GOT3 (cell line): ENCODE results near the gene MUC5AC.
"Not testable (repeated sequence)": the region's sequence is repeated elsewhere in the genome, so short reads cannot be mapped to it uniquely, and the experiment has no call there.

Experiments
- DNase-seq: peaks from one replicate; lab custom pipeline; 2025; ENCODE audit warnings: mixed read lengths; lab: John Stamatoyannopoulos, UW

Gene MUC5AC, protein sequence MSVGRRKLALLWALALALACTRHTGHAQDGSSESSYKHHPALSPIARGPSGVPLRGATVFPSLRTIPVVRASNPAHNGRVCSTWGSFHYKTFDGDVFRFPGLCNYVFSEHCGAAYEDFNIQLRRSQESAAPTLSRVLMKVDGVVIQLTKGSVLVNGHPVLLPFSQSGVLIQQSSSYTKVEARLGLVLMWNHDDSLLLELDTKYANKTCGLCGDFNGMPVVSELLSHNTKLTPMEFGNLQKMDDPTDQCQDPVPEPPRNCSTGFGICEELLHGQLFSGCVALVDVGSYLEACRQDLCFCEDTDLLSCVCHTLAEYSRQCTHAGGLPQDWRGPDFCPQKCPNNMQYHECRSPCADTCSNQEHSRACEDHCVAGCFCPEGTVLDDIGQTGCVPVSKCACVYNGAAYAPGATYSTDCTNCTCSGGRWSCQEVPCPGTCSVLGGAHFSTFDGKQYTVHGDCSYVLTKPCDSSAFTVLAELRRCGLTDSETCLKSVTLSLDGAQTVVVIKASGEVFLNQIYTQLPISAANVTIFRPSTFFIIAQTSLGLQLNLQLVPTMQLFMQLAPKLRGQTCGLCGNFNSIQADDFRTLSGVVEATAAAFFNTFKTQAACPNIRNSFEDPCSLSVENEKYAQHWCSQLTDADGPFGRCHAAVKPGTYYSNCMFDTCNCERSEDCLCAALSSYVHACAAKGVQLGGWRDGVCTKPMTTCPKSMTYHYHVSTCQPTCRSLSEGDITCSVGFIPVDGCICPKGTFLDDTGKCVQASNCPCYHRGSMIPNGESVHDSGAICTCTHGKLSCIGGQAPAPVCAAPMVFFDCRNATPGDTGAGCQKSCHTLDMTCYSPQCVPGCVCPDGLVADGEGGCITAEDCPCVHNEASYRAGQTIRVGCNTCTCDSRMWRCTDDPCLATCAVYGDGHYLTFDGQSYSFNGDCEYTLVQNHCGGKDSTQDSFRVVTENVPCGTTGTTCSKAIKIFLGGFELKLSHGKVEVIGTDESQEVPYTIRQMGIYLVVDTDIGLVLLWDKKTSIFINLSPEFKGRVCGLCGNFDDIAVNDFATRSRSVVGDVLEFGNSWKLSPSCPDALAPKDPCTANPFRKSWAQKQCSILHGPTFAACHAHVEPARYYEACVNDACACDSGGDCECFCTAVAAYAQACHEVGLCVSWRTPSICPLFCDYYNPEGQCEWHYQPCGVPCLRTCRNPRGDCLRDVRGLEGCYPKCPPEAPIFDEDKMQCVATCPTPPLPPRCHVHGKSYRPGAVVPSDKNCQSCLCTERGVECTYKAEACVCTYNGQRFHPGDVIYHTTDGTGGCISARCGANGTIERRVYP (N-terminal part only)

DNA sequence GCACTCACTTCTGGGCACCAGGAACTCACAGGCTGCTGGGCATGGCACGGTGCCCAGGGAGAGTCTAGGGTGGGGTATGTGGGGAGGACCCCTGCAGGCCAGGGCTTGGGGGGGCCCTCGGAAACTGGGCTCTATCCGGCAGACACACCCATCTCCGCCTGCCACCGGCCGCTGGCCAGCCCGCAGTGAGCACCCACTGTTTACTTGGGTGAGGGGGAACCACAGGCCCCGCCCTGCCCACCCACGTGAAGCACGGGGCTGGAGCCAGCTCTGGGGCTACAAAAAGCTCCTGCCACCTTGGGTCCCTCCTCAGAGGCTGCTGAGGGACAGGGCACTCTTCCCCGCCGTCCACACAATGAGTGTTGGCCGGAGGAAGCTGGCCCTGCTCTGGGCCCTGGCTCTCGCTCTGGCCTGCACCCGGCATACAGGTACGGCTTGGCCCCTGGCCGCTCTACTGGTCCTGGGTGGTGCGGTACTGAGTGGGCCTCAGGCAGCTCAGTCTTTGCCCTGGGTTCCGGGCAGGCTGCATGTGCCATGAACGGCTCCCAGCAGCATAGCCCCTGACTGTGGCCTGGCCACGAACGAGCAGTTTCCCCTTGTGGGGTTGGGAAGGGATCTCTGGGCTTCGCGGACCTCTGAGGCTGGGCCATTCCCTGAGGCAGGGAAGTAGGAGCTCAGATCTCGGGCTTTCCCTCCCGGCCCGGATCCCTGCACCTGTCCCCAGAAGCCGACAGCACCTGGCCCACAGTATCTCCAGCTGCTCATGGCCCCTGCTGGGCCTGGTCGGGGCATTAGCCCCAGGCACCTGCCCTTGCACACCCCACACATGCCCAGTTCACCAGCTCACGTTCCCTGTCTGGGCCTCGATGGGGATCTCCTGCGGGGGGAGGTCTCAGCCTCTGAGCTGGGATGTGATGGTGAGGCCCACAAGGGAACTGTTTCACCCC lies at the start of gene MUC5AC:
MUC5AC (plus strand) TSS at position 309 of the 947 bp plus-strand sequence; CDS start at position 356, 47 bp downstream.
- no peak for DNase-seq

DNA sequence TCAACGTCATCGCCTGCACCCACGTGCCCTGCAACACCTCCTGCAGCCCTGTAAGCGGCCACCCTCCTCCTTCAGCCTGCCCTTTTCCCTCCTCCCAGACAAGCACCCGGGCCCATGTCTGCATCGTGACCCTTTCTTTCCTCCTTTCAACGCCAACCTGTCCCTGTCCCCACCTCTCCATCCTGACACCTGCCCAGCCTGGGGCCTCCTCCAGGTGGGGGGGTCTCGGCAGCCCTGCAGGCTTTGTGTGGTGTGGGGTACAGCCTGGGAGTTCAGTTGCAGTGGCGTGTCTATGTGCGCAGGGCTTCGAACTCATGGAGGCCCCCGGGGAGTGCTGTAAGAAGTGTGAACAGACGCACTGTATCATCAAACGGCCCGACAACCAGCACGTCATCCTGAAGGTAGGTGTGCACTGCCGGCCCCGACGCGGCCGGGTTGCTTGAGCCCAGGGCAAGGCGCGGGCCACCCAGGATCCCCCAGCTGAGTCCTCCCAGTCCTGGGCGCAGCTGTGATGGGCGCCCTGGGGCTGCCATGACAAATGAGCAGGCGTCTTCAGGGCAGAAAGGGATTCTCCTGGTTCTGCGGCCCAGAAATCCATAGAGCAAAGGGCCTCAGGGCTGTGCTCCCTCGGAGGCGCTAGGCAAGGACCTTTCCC lies 49.4 kb upstream of the MUC5AC start:
- DNase-seq: no peak

DNA sequence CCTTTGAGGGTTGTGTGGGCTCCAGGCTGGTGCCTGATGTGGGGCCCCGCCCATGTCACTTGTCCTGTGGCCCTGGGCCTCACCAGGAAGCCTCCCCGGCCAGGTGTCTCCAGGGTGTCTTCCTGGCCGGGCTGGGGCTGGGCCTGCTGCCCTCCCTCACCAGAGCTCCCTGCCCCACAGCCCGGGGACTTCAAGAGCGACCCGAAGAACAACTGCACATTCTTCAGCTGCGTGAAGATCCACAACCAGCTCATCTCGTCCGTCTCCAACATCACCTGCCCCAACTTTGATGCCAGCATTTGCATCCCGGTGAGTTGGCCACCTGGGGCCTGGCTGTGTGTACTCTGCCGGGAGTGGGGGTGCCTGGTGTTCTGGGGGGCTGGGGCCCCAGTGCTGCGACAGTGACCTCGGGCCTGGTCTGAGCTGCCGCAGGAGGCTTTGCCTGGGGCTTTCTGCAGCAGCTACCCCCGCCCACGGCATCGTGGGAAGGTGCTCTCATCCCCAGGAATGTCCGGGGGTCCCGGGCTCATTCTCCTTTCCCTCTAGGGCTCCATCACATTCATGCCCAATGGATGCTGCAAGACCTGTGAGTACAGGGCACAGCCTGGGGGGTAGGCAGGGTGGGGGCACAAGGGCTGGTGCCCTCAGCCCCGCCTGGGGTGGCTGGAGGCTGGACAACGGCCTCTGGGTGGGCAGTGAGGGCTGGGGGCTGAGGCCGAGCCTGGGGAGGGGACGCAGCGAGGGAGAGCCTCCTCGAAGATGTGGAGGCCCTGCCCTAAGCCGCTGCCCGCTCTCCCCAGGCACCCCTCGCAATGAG lies 48.4 kb upstream of the MUC5AC start:
- no peak for DNase-seq

DNA sequence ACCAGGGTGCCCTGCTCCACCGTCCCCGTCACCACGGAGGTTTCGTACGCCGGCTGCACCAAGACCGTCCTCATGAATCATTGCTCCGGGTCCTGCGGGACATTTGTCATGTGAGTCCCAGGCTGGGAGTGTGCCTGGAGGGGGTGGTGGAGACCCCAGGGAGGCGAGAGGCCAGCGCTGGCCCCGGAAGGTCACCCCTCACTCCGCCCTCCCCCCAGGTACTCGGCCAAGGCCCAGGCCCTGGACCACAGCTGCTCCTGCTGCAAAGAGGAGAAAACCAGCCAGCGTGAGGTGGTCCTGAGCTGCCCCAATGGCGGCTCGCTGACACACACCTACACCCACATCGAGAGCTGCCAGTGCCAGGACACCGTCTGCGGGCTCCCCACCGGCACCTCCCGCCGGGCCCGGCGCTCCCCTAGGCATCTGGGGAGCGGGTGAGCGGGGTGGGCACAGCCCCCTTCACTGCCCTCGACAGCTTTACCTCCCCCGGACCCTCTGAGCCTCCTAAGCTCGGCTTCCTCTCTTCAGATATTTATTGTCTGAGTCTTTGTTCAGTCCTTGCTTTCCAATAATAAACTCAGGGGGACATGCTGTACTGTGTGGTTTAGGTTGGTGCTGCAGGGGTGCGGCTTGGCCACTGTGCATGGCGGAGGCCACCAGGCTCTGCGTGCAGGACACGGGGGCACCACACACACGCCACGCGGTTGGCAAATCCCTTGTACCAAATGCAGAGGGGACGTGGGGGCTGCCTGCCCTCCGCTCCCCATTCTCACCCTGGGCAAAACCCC lies 47.6 kb upstream of the MUC5AC start:
- no peak for DNase-seq

DNA sequence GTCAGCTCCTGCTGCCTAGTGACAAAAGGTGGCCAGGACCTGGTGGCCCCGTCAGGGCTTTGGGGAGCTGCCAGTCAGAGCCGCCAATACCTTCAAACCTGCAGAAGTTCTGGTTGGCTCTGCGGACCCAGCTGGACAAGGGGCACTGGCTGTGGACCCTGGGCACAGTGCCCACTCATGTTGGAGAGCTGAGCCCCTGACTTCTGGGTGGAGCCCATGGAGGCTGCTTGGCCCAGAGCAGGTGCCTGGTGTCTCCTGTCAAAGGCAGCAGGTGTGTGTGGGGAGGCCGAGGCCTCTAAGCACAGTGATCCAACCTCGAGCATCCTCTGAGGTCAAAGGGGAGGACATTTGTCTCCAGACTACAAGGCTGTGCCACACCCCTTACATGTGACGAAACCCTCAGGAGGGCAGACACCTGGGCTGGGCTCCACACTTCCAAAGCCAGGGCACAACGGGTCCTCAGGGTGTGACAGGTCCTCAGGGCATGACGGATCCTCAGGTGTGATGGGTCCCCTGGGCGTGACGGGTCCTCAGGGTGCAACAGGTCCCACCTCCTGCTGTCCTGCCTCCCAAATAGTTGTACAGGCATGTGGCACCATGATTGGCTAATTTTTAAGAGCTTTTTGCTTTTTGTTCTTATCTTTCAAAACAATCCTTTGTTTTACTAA lies 46.1 kb upstream of the MUC5AC start:
- DNase-seq: no peak

DNA sequence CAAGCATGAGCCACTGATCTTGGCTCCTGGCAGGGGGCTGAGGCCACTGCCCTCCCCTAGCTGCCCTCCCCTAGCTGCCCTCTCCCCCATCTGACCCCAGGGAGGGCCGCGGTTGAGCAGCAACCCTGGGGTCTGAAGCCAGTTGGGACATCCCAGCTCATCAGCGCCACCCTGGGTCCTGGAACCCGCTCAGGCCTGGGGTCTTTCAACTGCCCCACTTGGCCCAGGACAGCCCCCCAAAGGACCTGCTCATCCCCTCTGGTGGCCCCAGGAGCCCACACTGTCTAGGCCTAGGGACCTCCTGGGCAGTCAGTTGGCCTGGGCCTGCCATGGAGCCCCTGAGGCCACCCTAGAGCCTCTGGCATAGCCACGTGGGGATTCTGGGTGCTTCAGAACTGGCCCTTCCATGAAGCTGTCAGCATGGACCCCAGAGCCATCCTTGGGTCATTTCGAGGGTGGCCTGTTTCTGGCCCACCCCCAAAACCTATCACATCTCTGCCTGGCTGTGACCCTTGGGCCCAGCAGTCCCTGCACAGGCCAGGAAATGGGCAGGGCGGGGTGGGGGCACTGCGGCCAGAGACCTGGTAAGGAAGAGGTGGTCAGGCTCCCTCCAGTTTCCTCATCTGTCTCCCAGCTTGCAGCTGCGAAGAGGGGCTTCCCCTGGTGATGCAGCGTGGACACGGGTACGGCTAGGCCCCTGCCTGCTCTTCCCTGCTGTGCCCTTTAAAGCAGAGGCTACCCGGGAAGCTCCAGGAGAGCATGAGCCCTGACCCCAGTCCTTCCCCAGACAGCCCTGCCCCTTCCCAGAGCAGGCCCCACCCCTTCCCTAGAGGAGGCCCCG lies 45.2 kb upstream of the MUC5AC start:
- no peak for DNase-seq

DNA sequence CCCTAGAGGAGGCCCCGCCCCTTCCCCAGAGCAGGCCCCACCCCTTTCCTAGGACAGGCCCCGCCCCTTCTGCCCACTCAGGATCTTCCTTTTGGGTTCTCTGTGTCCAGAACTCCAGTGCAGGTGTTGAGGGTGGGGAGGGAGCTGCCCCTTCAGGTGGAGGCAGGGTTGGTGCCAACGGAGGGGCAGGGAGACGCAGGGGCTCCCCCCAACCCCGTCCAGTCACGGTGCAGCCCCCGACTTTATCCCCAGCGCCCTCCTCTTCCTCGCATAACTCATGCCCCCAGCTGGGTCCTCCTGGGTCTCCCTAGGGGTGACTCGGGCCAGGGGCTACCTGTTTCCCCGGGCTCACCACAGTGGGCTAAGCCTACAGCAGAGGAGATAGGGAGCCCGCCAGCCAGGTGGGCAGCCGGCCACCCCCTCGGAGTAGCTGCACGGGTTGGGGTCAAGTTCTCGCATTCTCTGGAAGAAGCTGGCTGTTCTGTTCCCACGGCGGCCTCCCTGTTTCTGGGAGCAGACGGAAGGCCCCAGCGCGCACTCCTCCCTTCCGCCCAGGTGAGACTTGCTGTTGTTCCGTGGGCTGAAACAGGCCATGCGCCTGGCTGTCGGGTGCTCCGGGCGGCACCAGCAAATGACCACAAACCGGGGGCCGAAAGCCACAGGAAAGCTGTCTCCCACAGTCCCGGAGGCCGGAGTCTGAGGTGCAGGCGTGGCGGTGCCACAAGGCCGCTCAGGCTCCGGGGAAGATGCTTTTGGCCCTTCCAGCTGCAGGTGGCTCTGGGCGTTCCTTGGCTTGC lies 44.1 kb upstream of the MUC5AC start:
- no peak for DNase-seq

DNA sequence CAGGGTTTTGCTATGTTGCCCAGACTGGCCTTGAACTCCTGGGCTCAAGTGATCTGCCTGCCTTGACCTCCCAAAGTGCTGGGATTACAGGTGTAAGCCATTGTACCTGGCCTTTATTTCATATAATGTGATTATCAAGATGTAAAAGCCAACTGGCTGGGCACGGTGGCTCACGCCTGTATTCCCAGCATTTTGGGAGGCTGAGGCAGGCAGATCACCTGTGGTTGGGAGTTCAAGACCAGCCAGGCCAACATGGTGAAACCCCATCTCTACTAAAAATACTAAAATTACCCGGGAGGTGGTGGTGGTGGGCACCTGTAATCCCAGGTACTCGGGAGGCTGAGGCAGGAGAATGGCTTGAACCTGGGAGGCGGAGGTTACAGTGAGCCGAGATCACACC lies 42.5 kb upstream of the MUC5AC start:
- not testable (repeated sequence) for DNase-seq

DNA sequence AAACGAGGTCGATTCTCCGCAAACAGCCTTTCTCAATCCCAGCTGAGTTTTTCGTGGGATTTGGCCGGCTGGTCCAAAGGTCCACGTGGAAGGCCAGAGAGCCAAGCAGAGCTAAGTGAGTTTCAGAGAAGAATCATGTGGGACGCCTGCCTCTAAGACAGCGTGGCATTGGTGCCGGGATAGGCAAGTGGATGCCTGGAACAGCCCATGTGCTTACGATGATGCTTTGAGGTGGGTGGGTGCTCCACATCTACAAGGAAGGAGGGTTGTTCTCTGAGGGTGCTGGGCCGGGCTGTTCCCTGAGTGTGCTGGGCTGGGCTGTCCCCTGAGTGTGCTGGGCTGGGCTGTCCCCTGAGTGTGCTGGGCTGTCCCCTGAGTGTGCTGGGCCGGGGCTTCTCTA lies 41.6 kb upstream of the MUC5AC start:
- no peak for DNase-seq

DNA sequence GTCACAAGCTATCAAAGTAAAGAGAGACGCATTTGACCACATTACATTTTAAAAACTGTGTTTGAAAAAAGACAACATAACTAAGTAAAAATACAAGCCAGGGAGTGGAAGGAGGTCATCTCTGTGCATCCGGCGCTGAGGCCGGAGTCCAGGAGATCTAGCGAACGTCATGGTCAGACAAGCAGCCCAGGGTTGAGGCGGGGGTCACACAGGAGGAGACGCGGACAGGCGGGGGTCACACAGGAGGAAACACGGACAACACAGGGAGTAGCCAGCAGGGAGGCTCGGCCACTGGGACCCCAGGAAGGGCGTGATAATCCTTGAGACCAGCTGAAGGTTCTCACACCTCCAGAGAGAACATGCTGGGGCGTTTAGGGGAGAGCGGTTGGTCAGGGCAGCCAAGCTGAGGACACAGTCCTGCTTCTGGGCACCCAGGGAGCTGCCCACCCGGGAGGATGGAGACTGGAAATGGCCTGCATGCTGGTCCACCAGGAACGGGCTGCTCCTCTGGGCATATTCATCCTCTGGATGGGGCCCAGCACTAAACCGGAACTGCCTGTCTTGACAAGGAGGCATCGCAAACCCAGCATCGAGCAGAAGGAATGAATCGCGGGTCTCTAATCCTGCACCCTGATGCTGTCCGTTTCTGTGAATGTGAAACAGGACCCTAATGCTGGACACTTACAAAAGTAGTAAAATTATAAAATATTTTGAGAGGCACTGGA lies 40.9 kb upstream of the MUC5AC start:
- DNase-seq: no peak

DNA sequence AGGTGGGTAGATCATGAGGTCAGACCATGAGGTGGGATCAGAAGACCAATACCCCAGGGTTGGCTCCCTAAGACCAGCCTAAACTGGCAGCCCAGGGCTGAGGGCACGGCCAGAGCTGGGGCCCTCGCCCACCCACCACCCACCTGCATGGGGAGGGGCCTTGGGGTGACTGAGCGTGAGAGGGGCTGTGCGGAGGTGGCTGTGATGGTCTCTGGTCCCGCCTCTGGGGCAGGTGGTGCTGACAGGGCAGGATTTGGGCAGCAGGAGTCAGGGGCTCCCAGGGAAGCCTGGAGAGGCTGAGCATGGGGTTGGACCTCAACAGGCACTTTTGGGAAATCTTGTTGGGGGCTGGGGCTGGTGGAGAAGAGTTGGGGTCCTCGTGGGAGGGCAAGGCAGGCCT lies 39.8 kb upstream of the MUC5AC start:
- DNase-seq: no peak

DNA sequence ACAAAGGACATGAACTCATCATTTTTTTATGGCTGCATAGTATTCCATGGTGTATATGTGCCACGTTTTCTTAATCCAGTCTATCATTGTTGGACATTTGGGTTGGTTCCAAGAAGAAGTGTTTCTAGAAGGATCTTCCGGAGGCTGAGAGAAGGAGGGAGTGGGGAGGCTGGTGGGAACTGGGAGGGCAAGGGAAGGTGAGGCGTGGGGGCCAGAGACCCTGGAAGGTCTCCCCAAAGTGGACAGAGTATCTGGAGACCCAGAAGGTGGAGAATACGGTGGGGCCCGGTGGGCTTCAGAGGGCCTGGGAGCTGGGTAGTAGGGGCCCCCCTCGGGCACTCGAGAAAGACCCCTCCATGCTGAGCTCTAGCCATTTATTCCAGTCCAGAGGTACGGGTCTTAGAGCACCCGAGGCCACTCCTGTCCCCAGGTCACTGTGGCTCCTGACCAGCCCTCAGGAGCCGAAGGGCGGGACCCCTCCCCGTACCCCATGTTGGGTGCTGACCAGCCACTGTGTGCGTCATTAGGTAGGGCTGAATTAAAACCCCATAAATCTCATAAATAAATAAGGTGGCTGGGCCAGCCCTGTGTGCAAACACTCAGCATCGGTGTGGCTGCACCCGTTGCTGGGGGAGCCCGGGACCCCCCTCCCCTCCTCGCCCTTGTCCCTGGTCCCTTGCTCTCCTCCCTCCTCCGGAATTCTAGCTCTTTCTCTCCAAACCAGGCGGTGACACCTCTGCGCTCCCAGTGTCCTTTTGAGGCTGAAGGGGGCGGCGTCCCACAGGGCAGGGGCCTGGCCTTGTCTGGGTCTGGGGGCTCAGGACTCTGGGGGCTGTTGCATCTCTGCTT lies 38.8 kb upstream of the MUC5AC start:
- no peak for DNase-seq

DNA sequence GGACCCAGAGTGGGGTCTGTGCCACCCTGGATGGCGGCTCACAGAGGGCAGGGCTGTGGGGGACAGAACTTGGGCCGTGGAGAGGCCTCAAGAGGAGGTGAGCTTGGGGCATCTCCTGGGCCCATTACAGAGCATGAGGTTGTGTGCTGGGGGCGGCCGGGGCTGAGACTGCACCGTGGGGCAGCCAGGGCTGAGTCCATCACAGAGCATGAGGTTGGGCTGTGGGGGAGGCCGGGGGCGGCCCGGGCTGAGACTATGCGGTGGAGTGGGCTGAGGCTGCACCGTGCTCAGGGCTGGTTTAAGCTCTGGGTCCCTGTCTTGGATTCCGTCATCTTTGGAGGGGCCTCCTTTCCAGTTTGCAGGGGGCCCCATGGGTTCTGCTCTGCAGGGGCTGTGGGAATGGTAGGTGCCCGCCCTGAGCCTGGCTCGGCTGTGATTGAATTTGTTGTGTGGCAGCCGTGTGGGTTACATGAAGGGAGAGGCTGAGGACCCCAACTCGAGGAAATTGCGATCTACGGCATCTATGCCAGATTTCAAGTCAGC lies 38.1 kb upstream of the MUC5AC start:
- DNase-seq: no peak

DNA sequence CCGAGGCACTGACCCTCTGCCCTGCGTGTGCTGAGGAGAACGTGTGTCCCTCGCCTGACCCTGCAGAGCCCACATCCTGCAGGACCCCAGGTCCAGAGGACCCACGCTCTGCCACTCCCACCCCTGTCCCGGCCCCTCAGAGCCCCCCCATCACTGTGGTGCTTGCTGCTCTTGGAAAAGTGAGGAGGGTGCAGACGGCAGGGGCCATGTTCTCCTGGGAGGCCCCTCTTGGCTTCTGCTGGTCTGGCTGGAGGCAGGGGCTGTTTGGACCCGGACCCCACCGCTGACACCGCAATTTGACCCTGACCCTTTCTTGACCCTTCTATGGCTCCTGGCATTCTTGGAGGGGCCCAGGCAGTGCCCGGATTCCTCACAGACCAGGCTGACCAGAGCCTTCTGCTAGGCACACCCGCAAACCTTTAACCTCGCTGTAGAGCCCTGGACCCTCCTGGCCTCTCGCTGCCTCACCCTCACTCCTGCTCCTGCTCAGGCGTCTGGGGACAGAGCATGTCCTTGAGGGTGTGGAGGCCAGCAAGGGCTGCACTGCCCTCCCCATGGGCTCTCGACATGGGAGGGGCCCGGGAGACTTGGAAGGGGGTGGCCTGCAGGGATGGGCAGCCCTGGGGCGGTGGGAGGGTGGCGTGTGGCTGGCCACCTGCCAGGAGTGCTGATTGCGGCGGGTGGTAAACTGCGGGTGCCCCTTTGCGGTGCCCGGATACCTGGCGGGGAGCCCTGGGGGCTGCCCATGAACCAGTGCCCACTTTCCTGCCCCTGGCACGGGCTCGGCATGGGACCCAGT lies 37.0 kb upstream of the MUC5AC start:
- no peak for DNase-seq
